K562 (cell line): ENCODE measurements around the gene RSBN1L. TPM values are rescaled to one million over a fixed set of nuclear protein-coding genes. Genes with fewer than 3 reads are reported as not detected.

Source experiments
- BRF1 ChIP-seq: IDR thresholded peaks from 3 replicates; pipeline ENCODE4 v1.6.1; 2011; ENCODE audit warnings: borderline replicate concordance, mild to moderate bottlenecking; ENCODE audit not compliant: insufficient read length; ENCODE audit errors: extremely low read depth
- FOXP1 ChIP-seq: sonication (generic); formaldehyde crosslinking; IDR thresholded peaks from 2 replicates; pipeline ENCODE4 v1.8.0; 2022; ENCODE audit warnings: mild to moderate bottlenecking, missing genetic modification reagents
- GABPB2 ChIP-seq: fragments of 250-450 bp; sonication (Bioruptor Pico); conservative IDR thresholded peaks from 2 replicates; pipeline ENCODE4 v1.5.1; 2021; ENCODE audit warnings: mild to moderate bottlenecking
- GATAD2A ChIP-seq: fragments of 450-650 bp; IDR thresholded peaks from 2 replicates; pipeline ENCODE4 v1.6.1; 2017
- HDAC2 ChIP-seq: fragments of 450-650 bp; IDR thresholded peaks from 2 replicates; pipeline ENCODE4 v1.6.1; 2016; ENCODE audit warnings: mild to moderate bottlenecking
- MTF1 ChIP-seq: fragments of 250-450 bp; sonication (Bioruptor Pico); IDR thresholded peaks from 2 replicates; pipeline ENCODE4 v1.9.0; 2021; ENCODE audit warnings: moderate library complexity, mild to moderate bottlenecking, inconsistent platforms, borderline replicate concordance
- PURB ChIP-seq: sonication (generic); formaldehyde crosslinking; IDR thresholded peaks from 2 replicates; pipeline ENCODE4 v1.9.0; 2021; ENCODE audit warnings: low read depth, mild to moderate bottlenecking, missing genetic modification reagents
- RAD51 ChIP-seq: fragments of 450-650 bp; IDR thresholded peaks from 2 replicates; pipeline ENCODE4 v1.7.1; 2016; ENCODE audit warnings: low read depth, mild to moderate bottlenecking, borderline replicate concordance
- SETDB1 ChIP-seq: IDR thresholded peaks from one replicate; pipeline ENCODE4 v1.6.1; 2012; ENCODE audit warnings: low read length, control low read depth, inconsistent platforms
- SMAD3 ChIP-seq: fragments of 450-650 bp; formaldehyde crosslinking; conservative IDR thresholded peaks from 2 replicates; pipeline ENCODE4 v1.4.0; 2020; ENCODE audit warnings: mild to moderate bottlenecking
- SMARCB1 ChIP-seq: IDR thresholded peaks from 2 replicates; pipeline ENCODE4 v1.6.1; 2011; ENCODE audit warnings: improper control_type of control experiment, low read depth; ENCODE audit not compliant: insufficient read length
- SP1 ChIP-seq: sonication (generic); formaldehyde crosslinking; IDR thresholded peaks from 2 replicates; pipeline ENCODE4 v1.8.1; 2022; ENCODE audit warnings: mild to moderate bottlenecking, missing genetic modification reagents
- ZBTB7A ChIP-seq: IDR thresholded peaks from 2 replicates; pipeline ENCODE4 v1.6.1; 2011; ENCODE audit warnings: low read depth, mild to moderate bottlenecking, low read length, moderate library complexity, borderline replicate concordance; ENCODE audit not compliant: control insufficient read depth
- ZKSCAN8 ChIP-seq: fragments of 200-800 bp; sonication (Bioruptor generic); IDR thresholded peaks from 2 replicates; pipeline ENCODE4 v1.6.1; 2016; ENCODE audit warnings: missing genetic modification characterization, missing compliant biosample characterization
- ZNF124 ChIP-seq: sonication (generic); formaldehyde crosslinking; IDR thresholded peaks from 2 replicates; pipeline ENCODE4 v1.8.1; 2022; ENCODE audit warnings: missing genetic modification reagents
- ZNF57 ChIP-seq: fragments of 450-650 bp; formaldehyde crosslinking; IDR thresholded peaks from 2 replicates; pipeline ENCODE4 v1.4.0; 2020; ENCODE audit warnings: mild to moderate bottlenecking, moderate library complexity
- ZNF668 ChIP-seq: fragments of 250-450 bp; sonication (Bioruptor Pico); IDR thresholded peaks from 2 replicates; pipeline ENCODE4 v1.8.0; 2022; ENCODE audit warnings: mild to moderate bottlenecking, inconsistent platforms
- ZNF75A ChIP-seq: fragments of 450-650 bp; formaldehyde crosslinking; IDR thresholded peaks from 2 replicates; pipeline ENCODE4 v1.4.0; 2020; ENCODE audit warnings: mild to moderate bottlenecking
- polyA plus RNA-seq, 8 experiments: library from polyadenylated mRNA; depleted of rRNA in 4 of 8; stranded (reverse) in 5 of 8; unstranded in 3 of 8; fragments of >200 nt; fragmentation: Nextera tagmentation in 2 of 8; fragmentation: Illumina TruSeq in 1 of 8; extraction: Ambion mirVana in 2 of 8; extraction: Trizol in 1 of 8; gene quantifications; 2 replicates each; pipeline versions ENCODE4 v1.2.1 to v1.2.3, GENCODE V29; 2011 to 2014; ENCODE audit warnings: inconsistent platforms in 1 of 8, missing spikeins in 1 of 8
- total RNA-seq, 7 experiments: library from RNA; depleted of rRNA in 6 of 7; stranded (reverse); fragments of >200 nt in 6 of 7; fragmentation: Illumina TruSeq in 2 of 7; extraction: Trizol in 2 of 7; gene quantifications; 2 replicates each; pipeline versions ENCODE4 v1.2.1 to v1.2.3, GENCODE V29; 2011 to 2021; ENCODE audit warnings: low replicate concordance in 1 of 7
- TF ChIP-seq, protein P1 (sequence below): fragments of 450-650 bp; IDR thresholded peaks from 2 replicates; pipeline ENCODE4 v1.6.1; 2017; ENCODE audit warnings: antibody characterized with exemption
- TF ChIP-seq, protein P2 (sequence below): sonication (generic); formaldehyde crosslinking; IDR thresholded peaks from 2 replicates; pipeline ENCODE4 v1.4.0; 2020; ENCODE audit warnings: mild to moderate bottlenecking, missing genetic modification reagents
- TF ChIP-seq, protein P3 (sequence below): fragments of 250-450 bp; sonication (Bioruptor Pico); IDR thresholded peaks from 2 replicates; pipeline ENCODE4 v1.8.0; 2021; ENCODE audit warnings: mild to moderate bottlenecking, moderate library complexity
- TF ChIP-seq, protein P4 (sequence below): sonication (generic); formaldehyde crosslinking; IDR thresholded peaks from 2 replicates; pipeline ENCODE4 v1.8.0; 2022; ENCODE audit warnings: missing genetic modification reagents, mild to moderate bottlenecking, borderline replicate concordance

Gene RSBN1L
- total and polyA plus RNA-seq, 9 of the 15 experiments (the other 6 are each of a cell fraction or from before 2014, with no cell fraction given), result 6.2 to 35.2 (median 20.1) TPM

DNA sequence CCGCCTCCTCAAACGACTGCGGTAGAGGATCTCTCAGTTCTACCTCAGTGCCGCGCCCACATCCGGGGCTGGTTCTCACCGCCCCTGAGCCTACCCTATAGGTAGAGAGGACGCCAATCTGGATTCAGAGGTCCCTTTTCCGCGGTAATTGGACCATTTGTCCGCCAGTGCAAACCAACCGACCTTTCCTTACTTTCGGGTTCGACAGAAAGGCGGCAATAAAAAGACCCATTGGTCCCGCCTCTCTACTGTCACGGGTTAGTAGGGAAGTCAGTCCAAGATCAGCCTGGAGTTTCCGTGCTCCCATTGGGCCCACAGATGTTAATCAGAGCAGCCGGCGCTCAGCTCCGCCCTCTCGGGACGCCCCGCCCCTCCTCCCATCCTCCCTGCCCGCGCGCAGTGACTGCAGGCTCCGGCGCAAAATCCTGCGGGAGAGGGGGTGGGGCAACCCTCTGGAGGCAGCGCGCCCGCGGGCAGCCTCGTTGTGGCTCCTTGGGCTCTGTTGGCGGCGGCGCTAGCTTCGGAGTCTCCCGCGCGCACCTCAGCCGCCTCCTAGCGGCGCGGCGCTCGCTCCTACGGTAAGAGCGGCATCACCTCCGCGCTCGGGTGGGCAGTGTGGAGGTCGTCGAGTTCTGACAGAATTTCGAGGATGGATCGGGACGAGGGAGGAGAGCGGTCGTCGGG lies 102.3 kb downstream of the RSBN1L start, which contains the start of the genes PHTF2 and TMEM60 (continued):
- TF ChIP-seq, protein P1, sequence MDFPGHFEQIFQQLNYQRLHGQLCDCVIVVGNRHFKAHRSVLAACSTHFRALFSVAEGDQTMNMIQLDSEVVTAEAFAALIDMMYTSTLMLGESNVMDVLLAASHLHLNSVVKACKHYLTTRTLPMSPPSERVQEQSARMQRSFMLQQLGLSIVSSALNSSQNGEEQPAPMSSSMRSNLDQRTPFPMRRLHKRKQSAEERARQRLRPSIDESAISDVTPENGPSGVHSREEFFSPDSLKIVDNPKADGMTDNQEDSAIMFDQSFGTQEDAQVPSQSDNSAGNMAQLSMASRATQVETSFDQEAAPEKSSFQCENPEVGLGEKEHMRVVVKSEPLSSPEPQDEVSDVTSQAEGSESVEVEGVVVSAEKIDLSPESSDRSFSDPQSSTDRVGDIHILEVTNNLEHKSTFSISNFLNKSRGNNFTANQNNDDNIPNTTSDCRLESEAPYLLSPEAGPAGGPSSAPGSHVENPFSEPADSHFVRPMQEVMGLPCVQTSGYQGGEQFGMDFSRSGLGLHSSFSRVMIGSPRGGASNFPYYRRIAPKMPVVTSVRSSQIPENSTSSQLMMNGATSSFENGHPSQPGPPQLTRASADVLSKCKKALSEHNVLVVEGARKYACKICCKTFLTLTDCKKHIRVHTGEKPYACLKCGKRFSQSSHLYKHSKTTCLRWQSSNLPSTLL, result no peak
- 0 out of 2 replicates have a peak, but pooled peaks have one; percentile 33 for TF ChIP-seq SMAD3 (CRISPR knock-in tag)
- no peak for TF ChIP-seq SMARCB1
- no peak for TF ChIP-seq ZNF75A (CRISPR knock-in tag)
- no peak; the same call in 1 of the 2 replicates for TF ChIP-seq HDAC2
- TF ChIP-seq ZNF124, result no peak
- no peak for TF ChIP-seq BRF1
- TF ChIP-seq GABPB2 (CRISPR knock-in tag), result 0 out of 2 replicates have a peak, but pooled peaks have one; percentile 29
- no peak for TF ChIP-seq PURB (CRISPR knock-in tag)
- TF ChIP-seq, protein P2, sequence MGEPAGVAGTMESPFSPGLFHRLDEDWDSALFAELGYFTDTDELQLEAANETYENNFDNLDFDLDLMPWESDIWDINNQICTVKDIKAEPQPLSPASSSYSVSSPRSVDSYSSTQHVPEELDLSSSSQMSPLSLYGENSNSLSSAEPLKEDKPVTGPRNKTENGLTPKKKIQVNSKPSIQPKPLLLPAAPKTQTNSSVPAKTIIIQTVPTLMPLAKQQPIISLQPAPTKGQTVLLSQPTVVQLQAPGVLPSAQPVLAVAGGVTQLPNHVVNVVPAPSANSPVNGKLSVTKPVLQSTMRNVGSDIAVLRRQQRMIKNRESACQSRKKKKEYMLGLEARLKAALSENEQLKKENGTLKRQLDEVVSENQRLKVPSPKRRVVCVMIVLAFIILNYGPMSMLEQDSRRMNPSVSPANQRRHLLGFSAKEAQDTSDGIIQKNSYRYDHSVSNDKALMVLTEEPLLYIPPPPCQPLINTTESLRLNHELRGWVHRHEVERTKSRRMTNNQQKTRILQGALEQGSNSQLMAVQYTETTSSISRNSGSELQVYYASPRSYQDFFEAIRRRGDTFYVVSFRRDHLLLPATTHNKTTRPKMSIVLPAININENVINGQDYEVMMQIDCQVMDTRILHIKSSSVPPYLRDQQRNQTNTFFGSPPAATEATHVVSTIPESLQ (CRISPR knock-in tag), result no peak
- TF ChIP-seq ZBTB7A, result no peak
- TF ChIP-seq ZNF668 (CRISPR knock-in tag), result no peak
- TF ChIP-seq, protein P3, sequence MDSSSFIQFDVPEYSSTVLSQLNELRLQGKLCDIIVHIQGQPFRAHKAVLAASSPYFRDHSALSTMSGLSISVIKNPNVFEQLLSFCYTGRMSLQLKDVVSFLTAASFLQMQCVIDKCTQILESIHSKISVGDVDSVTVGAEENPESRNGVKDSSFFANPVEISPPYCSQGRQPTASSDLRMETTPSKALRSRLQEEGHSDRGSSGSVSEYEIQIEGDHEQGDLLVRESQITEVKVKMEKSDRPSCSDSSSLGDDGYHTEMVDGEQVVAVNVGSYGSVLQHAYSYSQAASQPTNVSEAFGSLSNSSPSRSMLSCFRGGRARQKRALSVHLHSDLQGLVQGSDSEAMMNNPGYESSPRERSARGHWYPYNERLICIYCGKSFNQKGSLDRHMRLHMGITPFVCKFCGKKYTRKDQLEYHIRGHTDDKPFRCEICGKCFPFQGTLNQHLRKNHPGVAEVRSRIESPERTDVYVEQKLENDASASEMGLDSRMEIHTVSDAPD (CRISPR knock-in tag), result no peak
- TF ChIP-seq RAD51, result no peak; the same call in 1 of the 2 replicates
- TF ChIP-seq ZKSCAN8 (CRISPR knock-in tag), result no peak
- peak; percentile 77 for TF ChIP-seq GATAD2A
- TF ChIP-seq SP1 (CRISPR knock-in tag), result peak; percentile 94
- TF ChIP-seq SETDB1, result no peak
- no peak for TF ChIP-seq MTF1 (CRISPR knock-in tag)
- TF ChIP-seq, protein P4, sequence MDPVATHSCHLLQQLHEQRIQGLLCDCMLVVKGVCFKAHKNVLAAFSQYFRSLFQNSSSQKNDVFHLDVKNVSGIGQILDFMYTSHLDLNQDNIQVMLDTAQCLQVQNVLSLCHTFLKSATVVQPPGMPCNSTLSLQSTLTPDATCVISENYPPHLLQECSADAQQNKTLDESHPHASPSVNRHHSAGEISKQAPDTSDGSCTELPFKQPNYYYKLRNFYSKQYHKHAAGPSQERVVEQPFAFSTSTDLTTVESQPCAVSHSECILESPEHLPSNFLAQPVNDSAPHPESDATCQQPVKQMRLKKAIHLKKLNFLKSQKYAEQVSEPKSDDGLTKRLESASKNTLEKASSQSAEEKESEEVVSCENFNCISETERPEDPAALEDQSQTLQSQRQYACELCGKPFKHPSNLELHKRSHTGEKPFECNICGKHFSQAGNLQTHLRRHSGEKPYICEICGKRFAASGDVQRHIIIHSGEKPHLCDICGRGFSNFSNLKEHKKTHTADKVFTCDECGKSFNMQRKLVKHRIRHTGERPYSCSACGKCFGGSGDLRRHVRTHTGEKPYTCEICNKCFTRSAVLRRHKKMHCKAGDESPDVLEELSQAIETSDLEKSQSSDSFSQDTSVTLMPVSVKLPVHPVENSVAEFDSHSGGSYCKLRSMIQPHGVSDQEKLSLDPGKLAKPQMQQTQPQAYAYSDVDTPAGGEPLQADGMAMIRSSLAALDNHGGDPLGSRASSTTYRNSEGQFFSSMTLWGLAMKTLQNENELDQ, result no peak
- TF ChIP-seq FOXP1 (CRISPR knock-in tag), result no peak
- TF ChIP-seq ZNF57 (CRISPR knock-in tag), result 0 out of 2 replicates have a peak, but pooled peaks have one; percentile 14
